ENCODE data around the gene NR1H2. TPM values are rescaled to one million over a fixed set of nuclear protein-coding genes. Genes with fewer than 3 reads are reported as not detected.

NR1H2 gene
- total RNA-seq, 1 donor from 2014 or later, result 150 TPM

GRCh38 chr19:50362030-50362412 is 14.2 kb upstream of the NR1H2 start:
- H3K4me3 ChIP-seq, result no peak overlapping the region
- H3K27ac ChIP-seq, result no peak overlapping the region
- H3K4me1 ChIP-seq, result peaks cover 0 to 2% of the 10 kb centered on the region in 2 donors
- no peaks in the 10 kb centered on the region for H3K9me3 ChIP-seq
- no peaks in the 10 kb centered on the region for H3K27me3 ChIP-seq
- no peaks in the 10 kb centered on the region for H3K36me3 ChIP-seq
- no peak for DNase-seq (ENCODE audit: low spot score in 2 of 2)
- no peak for TF ChIP-seq CTCF (IDR thresholded peaks at IDR 0.05)
- intact Hi-C loops (cut with DNase I), result no loop called here

- TF ChIP-seq CTCF (IDR thresholded peaks at IDR 0.05), result no peak
- H3K4me3 ChIP-seq, result no peak overlapping the region
- H3K9me3 ChIP-seq, result no peaks in the 10 kb centered on the region
- intact Hi-C loops (cut with DNase I), result no loop called here
- H3K36me3 ChIP-seq, result no peaks in the 10 kb centered on the region
- H3K27ac ChIP-seq, result no peak overlapping the region
- no peaks in the 10 kb centered on the region for H3K27me3 ChIP-seq
- DNase-seq (ENCODE audit: low spot score in 2 of 2), result no peak
- H3K4me1 ChIP-seq, result peaks cover 0 to 2% of the 10 kb centered on the region in 2 donors
These were observed 13.4 kb upstream of the NR1H2 start for GRCh38 chr19:50362656-50363424.

- intact Hi-C loops (cut with DNase I), result loop anchor here (5.0 kb wide), 1 partner anchor 147 kb away; the partner anchor contains the start of genes ASPDH and JOSD2
- no peaks in the 10 kb centered on the region for H3K36me3 ChIP-seq
- no peaks in the 10 kb centered on the region for H3K4me1 ChIP-seq
These were observed 10.6 kb upstream of the NR1H2 start, which contains the start of gene NAPSA for GRCh38 chr19:50365434-50366306. NAPSA (minus strand) TSS chr19:50365639; CDS start chr19:50365621, 18 bp downstream.

GRCh38 chr19:50368649-50369570 is 7.3 kb upstream of the NR1H2 start:
- Histone ChIP-seq H3K9me3 (no peaks in the 10 kb centered on the region), H3K4me3 (peak overlapping the region; percentile 54 to 75), H3K4me1 (no peaks in the 10 kb centered on the region), H3K36me3 (no peaks in the 10 kb centered on the region), H3K27ac (peak overlapping the region; percentile 41 to 55), H3K27me3 (no peaks in the 10 kb centered on the region)
- peak; percentile 73 to 92 (median 78) for TF ChIP-seq CTCF (IDR thresholded peaks at IDR 0.05)
- intact Hi-C loops (cut with DNase I), result loop anchor here (1.0 to 5.0 kb wide), 6 partner anchors 12 to 414 kb away; partner anchors contain the start of genes ASPDH, JOSD2 and POLD1
- peak; percentile 61 to 92 for DNase-seq (ENCODE audit: low spot score in 2 of 2)

More at GRCh38 chr19:50365434-50366306, 10.6 kb upstream of the NR1H2 start, which contains the start of gene NAPSA:
- no peak within 1 kb of the TSS for H3K4me3 ChIP-seq
- no peaks in the 10 kb centered on the region for H3K27me3 ChIP-seq
- no peaks in the 10 kb centered on the region for H3K9me3 ChIP-seq
- no peak within 1 kb of the TSS for H3K27ac ChIP-seq
- no peak for DNase-seq (ENCODE audit: low spot score in 2 of 2)
- no peak for TF ChIP-seq CTCF (IDR thresholded peaks at IDR 0.05)
